HEK293 (cell line): ENCODE measurements around the gene HAND1.

Experiments used
- CTCF ChIA-PET: fragments of 350-600 bp; formaldehyde crosslinking; extraction: SDS; loops from one replicate; lab custom pipeline; 2021; ENCODE audit warnings: antibody characterized with exemption; lab: Yijun Ruan, JAX
- POLR2A ChIA-PET: fragments of 300-600 bp; formaldehyde crosslinking; extraction: SDS; loops from one replicate; lab custom pipeline; 2020; ENCODE audit warnings: antibody characterized with exemption, inconsistent platforms; lab: Yijun Ruan, JAX
- H3K27ac ChIP-seq: fragments of 200-500 bp; sonication (Bioruptor generic); 2 replicates; pipeline ENCODE4 v1.5.1; 2014; ENCODE audit warnings: low read depth, low read length, control low read depth, inconsistent platforms; ENCODE audit errors: extremely low read depth
- H3K36me3 ChIP-seq, 2 experiments: fragments of 200-500 bp in 1 of 2; sonication (Bioruptor generic) in 1 of 2; 1 replicate in 1 of 2; 2 replicates in 1 of 2; pipeline ENCODE4 v1.5.1; 2014 to 2017; ENCODE audit warnings: inconsistent platforms in 2 of 2, low read length in 2 of 2; ENCODE audit not compliant: control insufficient read depth in 2 of 2, insufficient read depth in 1 of 2
- H3K4me1 ChIP-seq: fragments of 200-500 bp; sonication (Bioruptor generic); 2 replicates; pipeline ENCODE4 v1.5.1; 2014; ENCODE audit warnings: mild to moderate bottlenecking, low read length, inconsistent platforms; ENCODE audit not compliant: control insufficient read depth, insufficient read depth
- H3K4me3 ChIP-seq: 2 replicates; pipeline ENCODE4 v1.5.1; 2011; ENCODE audit warnings: low read depth, mild to moderate bottlenecking, control low read depth, low read length, moderate library complexity
- H3K9me3 ChIP-seq: fragments of 200-500 bp; sonication (Bioruptor generic); 2 replicates; pipeline ENCODE4 v1.5.1; 2014; ENCODE audit warnings: low read depth, low read length, inconsistent platforms; ENCODE audit not compliant: control insufficient read depth, insufficient read depth
- HOXA7 ChIP-seq: sonication (generic); formaldehyde crosslinking; IDR thresholded peaks from 2 replicates; pipeline ENCODE4 v1.8.1; 2022; ENCODE audit warnings: missing genetic modification reagents, borderline replicate concordance
- IKZF3 ChIP-seq: fragments of 450-650 bp; IDR thresholded peaks from 2 replicates; pipeline ENCODE4 v1.5.0; 2018; ENCODE audit warnings: missing biosample characterization, mild to moderate bottlenecking, missing genetic modification characterization, moderate library complexity
- PATZ1 ChIP-seq: fragments of 450-650 bp; formaldehyde crosslinking; IDR thresholded peaks from 2 replicates; pipeline ENCODE4 v1.5.1; 2016; ENCODE audit warnings: missing biosample characterization, missing genetic modification characterization
- WT1 ChIP-seq: fragments of 450-650 bp; formaldehyde crosslinking; IDR thresholded peaks from 2 replicates; pipeline ENCODE4 v1.5.1; 2016; ENCODE audit warnings: missing biosample characterization, missing genetic modification characterization
- ZBTB20 ChIP-seq: fragments of 450-650 bp; formaldehyde crosslinking; IDR thresholded peaks from 2 replicates; pipeline ENCODE4 v1.5.1; 2016; ENCODE audit warnings: missing biosample characterization, missing genetic modification characterization
- ZBTB48 ChIP-seq: fragments of 450-650 bp; formaldehyde crosslinking; IDR thresholded peaks from 2 replicates; pipeline ENCODE4 v1.5.1; 2016; ENCODE audit warnings: missing biosample characterization, missing genetic modification characterization
- ZEB2 ChIP-seq: fragments of 450-650 bp; formaldehyde crosslinking; IDR thresholded peaks from 2 replicates; pipeline ENCODE4 v1.5.1; 2016; ENCODE audit warnings: missing biosample characterization, missing genetic modification characterization
- ZFP69B ChIP-seq: fragments of 450-650 bp; formaldehyde crosslinking; IDR thresholded peaks from 2 replicates; pipeline ENCODE4 v1.5.1; 2016; ENCODE audit warnings: missing biosample characterization, missing genetic modification characterization
- ZNF10 ChIP-seq: fragments of 450-650 bp; formaldehyde crosslinking; IDR thresholded peaks from 2 replicates; pipeline ENCODE4 v1.5.1; 2017; ENCODE audit warnings: missing biosample characterization, missing genetic modification characterization
- ZNF157 ChIP-seq: fragments of 450-650 bp; formaldehyde crosslinking; IDR thresholded peaks from 2 replicates; pipeline ENCODE4 v1.5.1; 2016; ENCODE audit warnings: missing biosample characterization, missing genetic modification characterization
- ZNF174 ChIP-seq: fragments of 450-650 bp; formaldehyde crosslinking; IDR thresholded peaks from 2 replicates; pipeline ENCODE4 v1.5.0; 2017; ENCODE audit warnings: missing biosample characterization, mild to moderate bottlenecking, missing genetic modification characterization
- ZNF2 ChIP-seq: fragments of 450-650 bp; formaldehyde crosslinking; IDR thresholded peaks from 2 replicates; pipeline ENCODE4 v1.5.1; 2016; ENCODE audit warnings: missing biosample characterization, missing genetic modification characterization
- ZNF280D ChIP-seq: fragments of 450-650 bp; formaldehyde crosslinking; IDR thresholded peaks from 2 replicates; pipeline ENCODE4 v1.5.1; 2016; ENCODE audit warnings: missing biosample characterization, missing genetic modification characterization
- ZNF366 ChIP-seq: fragments of 450-650 bp; formaldehyde crosslinking; conservative IDR thresholded peaks from 2 replicates; pipeline ENCODE4 v1.5.1; 2016; ENCODE audit warnings: missing biosample characterization, missing genetic modification characterization
- ZNF48 ChIP-seq: fragments of 450-650 bp; formaldehyde crosslinking; IDR thresholded peaks from 2 replicates; pipeline ENCODE4 v1.5.1; 2016; ENCODE audit warnings: missing biosample characterization, missing genetic modification characterization
- ZNF544 ChIP-seq: fragments of 450-650 bp; formaldehyde crosslinking; IDR thresholded peaks from 2 replicates; pipeline ENCODE4 v1.5.0; 2017; ENCODE audit warnings: missing biosample characterization, missing genetic modification characterization
- ZNF549 ChIP-seq: fragments of 450-650 bp; IDR thresholded peaks from 2 replicates; pipeline ENCODE4 v1.5.1; 2018; ENCODE audit warnings: missing biosample characterization, missing genetic modification characterization, mild to moderate bottlenecking, inconsistent platforms, moderate library complexity
- ZNF600 ChIP-seq: fragments of 450-650 bp; formaldehyde crosslinking; IDR thresholded peaks from 2 replicates; pipeline ENCODE4 v1.5.1; 2016; ENCODE audit warnings: missing biosample characterization, missing genetic modification characterization
- ZNF623 ChIP-seq: fragments of 450-650 bp; formaldehyde crosslinking; IDR thresholded peaks from 2 replicates; pipeline ENCODE4 v1.5.1; 2016; ENCODE audit warnings: missing biosample characterization, missing genetic modification characterization
- ZNF629 ChIP-seq: fragments of 450-650 bp; formaldehyde crosslinking; IDR thresholded peaks from 2 replicates; pipeline ENCODE4 v1.5.1; 2017; ENCODE audit warnings: missing biosample characterization, missing genetic modification characterization
- ZNF792 ChIP-seq: fragments of 450-650 bp; formaldehyde crosslinking; IDR thresholded peaks from 2 replicates; pipeline ENCODE4 v1.5.1; 2016; ENCODE audit warnings: missing biosample characterization, missing genetic modification characterization
- ZXDB ChIP-seq: fragments of 450-650 bp; formaldehyde crosslinking; IDR thresholded peaks from 2 replicates; pipeline ENCODE4 v1.5.1; 2016; ENCODE audit warnings: missing biosample characterization, missing genetic modification characterization
- TF ChIP-seq, protein P1 (sequence below): fragments of 450-650 bp; formaldehyde crosslinking; IDR thresholded peaks from 2 replicates; pipeline ENCODE4 v1.5.0; 2017; ENCODE audit warnings: missing biosample characterization, missing genetic modification characterization, borderline replicate concordance
- TF ChIP-seq, protein P2 (sequence below): fragments of 450-650 bp; formaldehyde crosslinking; IDR thresholded peaks from 2 replicates; pipeline ENCODE4 v1.5.1; 2016; ENCODE audit warnings: missing biosample characterization, missing genetic modification characterization

Gene HAND1

DNA sequence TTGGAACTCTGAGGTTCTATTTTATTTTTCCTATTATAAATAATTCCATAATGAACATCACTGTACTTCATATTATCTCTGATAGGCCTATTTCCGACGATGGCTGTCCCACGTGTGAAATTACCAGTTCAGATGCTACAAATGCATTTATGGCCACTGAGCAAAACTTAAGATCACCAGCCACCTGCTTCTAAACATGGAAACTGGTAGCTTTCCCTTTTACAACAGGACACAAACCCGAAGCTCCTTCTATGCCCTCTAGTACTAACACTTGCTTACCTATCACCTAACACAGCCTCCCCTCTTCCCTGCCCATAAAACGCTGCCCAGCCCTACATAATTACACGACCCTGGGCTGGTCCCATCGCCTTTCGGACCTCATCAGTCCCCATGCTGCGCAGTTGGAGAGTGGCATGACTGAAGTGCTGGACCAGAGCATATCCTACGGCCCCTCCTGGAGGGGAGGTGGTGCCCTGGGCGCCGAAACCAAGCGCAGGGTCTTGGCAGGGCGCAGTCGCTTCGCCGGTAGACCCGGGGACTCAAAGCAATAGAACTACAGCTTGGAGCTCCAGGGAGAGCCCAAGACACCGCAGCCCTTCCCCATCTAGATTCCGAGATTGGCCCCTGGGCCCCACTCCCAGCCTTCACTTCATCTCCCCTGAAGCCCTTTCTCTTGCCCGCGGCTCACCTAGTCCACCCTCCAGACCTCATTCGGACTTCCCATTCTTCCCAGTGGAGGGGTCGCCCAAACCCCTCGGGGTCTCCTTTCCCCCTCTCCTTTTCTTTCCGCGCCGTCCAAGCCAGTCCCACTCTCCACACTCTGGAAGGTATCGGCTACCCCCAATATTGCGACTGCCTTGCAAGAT is 33.2 kb downstream of the HAND1 start (continued):
- TF ChIP-seq, protein P1, sequence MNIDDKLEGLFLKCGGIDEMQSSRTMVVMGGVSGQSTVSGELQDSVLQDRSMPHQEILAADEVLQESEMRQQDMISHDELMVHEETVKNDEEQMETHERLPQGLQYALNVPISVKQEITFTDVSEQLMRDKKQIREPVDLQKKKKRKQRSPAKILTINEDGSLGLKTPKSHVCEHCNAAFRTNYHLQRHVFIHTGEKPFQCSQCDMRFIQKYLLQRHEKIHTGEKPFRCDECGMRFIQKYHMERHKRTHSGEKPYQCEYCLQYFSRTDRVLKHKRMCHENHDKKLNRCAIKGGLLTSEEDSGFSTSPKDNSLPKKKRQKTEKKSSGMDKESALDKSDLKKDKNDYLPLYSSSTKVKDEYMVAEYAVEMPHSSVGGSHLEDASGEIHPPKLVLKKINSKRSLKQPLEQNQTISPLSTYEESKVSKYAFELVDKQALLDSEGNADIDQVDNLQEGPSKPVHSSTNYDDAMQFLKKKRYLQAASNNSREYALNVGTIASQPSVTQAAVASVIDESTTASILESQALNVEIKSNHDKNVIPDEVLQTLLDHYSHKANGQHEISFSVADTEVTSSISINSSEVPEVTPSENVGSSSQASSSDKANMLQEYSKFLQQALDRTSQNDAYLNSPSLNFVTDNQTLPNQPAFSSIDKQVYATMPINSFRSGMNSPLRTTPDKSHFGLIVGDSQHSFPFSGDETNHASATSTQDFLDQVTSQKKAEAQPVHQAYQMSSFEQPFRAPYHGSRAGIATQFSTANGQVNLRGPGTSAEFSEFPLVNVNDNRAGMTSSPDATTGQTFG (tag by site-specific recombination): no peak
- peak; percentile 32; the same call in 1 of the 2 replicates for TF ChIP-seq ZBTB20 (tag by site-specific recombination)
- TF ChIP-seq ZNF10 (tag by site-specific recombination): no peak
- TF ChIP-seq ZNF544 (tag by site-specific recombination): no peak
- TF ChIP-seq ZFP69B (tag by site-specific recombination): peak; percentile 64; the same call in 1 of the 2 replicates
- TF ChIP-seq ZNF366 (tag by site-specific recombination): no peak
- TF ChIP-seq, protein P2, sequence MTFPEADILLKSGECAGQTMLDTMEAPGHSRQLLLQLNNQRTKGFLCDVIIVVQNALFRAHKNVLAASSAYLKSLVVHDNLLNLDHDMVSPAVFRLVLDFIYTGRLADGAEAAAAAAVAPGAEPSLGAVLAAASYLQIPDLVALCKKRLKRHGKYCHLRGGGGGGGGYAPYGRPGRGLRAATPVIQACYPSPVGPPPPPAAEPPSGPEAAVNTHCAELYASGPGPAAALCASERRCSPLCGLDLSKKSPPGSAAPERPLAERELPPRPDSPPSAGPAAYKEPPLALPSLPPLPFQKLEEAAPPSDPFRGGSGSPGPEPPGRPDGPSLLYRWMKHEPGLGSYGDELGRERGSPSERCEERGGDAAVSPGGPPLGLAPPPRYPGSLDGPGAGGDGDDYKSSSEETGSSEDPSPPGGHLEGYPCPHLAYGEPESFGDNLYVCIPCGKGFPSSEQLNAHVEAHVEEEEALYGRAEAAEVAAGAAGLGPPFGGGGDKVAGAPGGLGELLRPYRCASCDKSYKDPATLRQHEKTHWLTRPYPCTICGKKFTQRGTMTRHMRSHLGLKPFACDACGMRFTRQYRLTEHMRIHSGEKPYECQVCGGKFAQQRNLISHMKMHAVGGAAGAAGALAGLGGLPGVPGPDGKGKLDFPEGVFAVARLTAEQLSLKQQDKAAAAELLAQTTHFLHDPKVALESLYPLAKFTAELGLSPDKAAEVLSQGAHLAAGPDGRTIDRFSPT (tag by site-specific recombination): no peak
- peak; percentile 92 for TF ChIP-seq ZNF600 (tag by site-specific recombination)
- no peak for TF ChIP-seq ZNF623 (tag by site-specific recombination)

DNA sequence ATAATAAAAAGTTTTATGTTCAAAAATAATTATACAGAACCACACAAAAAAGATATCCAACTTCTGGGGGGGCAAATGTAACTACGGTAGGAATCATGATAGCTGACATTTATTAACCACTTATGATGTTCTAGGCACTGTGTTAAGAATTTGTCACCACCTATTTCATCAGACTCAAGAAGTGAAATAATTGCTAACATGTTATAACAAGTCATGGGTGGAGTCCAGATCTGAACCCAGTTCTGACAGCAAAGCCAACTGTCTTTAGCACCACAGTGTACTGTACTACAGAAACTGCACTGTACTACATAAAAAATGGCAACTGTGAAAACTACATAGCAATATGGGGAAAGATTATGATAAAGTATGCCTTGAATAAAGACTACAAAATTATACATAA is 35.2 kb downstream of the HAND1 start:
- ChIA-PET CTCF (interaction anchor here (0.5 to 1.2 kb wide), 2 partner anchors 24 to 167 kb away, joined by 3 to 4 read pairs; no protein-coding TSS in a partner anchor), POLR2A (no interaction called here)
- Histone ChIP-seq H3K36me3 (peaks cover 22 to 44% of the 10 kb centered on the region in 2 experiments), H3K9me3 (no peaks in the 10 kb centered on the region), H3K27ac (no peak overlapping the region), H3K4me3 (no peak overlapping the region), H3K4me1 (peaks cover 4% of the 10 kb centered on the region; the same call in 1 of the 2 replicates)
- TF ChIP-seq ZXDB (tag by site-specific recombination) (no peak), PATZ1 (tag by site-specific recombination) (0 out of 2 replicates have a peak, but pooled peaks have one; percentile 12), ZEB2 (0 out of 2 replicates have a peak, but pooled peaks have one; percentile 24), ZNF629 (tag by site-specific recombination) (no peak)
- TF ChIP-seq, all 188 proteins: peak for 2

DNA sequence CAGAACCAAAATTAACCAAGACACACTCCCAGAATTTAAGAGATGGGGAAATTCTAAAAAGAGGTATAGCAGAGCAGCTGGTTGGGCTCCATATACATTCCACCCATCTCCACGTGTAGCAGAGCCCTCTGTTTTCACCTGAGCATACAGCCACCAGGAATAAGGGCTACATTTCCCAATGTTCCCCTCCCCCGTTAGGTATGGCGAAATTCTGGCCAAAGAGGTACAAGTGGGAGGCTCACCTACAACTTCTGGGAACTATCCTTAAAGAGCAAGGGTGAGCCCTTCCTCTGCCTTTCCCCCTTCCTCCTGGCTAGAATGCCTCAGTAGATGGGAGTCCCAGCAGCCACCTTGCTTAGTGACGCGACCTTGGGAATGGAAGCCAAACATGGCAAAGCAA is 37.5 kb downstream of the HAND1 start:
- H3K4me1 ChIP-seq: no peaks in the 10 kb centered on the region
- CTCF ChIA-PET: no interaction called here
- H3K9me3 ChIP-seq: no peaks in the 10 kb centered on the region
- H3K36me3 ChIP-seq: peaks cover 38 to 63% of the 10 kb centered on the region in 2 experiments
- no peak overlapping the region for H3K4me3 ChIP-seq
- POLR2A ChIA-PET: no interaction called here
- no peak overlapping the region for H3K27ac ChIP-seq
- no peak for TF ChIP-seq ZNF174 (tag by site-specific recombination)
- no peak for TF ChIP-seq ZNF2 (tag by site-specific recombination)
- no peak for TF ChIP-seq ZNF48 (tag by site-specific recombination)
- no peak for TF ChIP-seq IKZF3 (tag by site-specific recombination)
- TF ChIP-seq ZNF549 (tag by site-specific recombination): no peak
- no peak for TF ChIP-seq HOXA7 (CRISPR knock-in tag)
- no peak for TF ChIP-seq ZNF157 (tag by site-specific recombination)
- TF ChIP-seq ZBTB48 (tag by site-specific recombination): no peak
- TF ChIP-seq WT1 (tag by site-specific recombination): no peak
- no peak for TF ChIP-seq ZNF280D
- no peak for TF ChIP-seq ZNF792
